Endothelial cell of umbilical vein (primary cell): ENCODE results near the gene NRXN3. TPM values are rescaled to one million over a fixed set of nuclear protein-coding genes. Genes with fewer than 3 reads are reported as not detected.

Source experiments
- BruUV-seq: library from RNA; stranded (reverse); fragments of 400-500 nt; replicated peaks from 2 replicates; lab custom pipeline; 2021; lab: Mats Ljungman, UMichigan
- CTCF ChIA-PET: fragments of 300-600, 350-600 bp; sonication (Branson Sonifier 250); formaldehyde crosslinking; loops from one replicate; lab custom pipeline; 2021; ENCODE audit warnings: antibody characterized with exemption, inconsistent platforms; lab: Charles Lee
- POLR2A ChIA-PET: fragments of 300-600, 350-600 bp; sonication (Branson Sonifier 250); formaldehyde crosslinking; loops from one replicate; lab custom pipeline; 2021; ENCODE audit warnings: antibody characterized with exemption, inconsistent platforms; lab: Charles Lee
- DNase-seq: peaks from one replicate; pipeline ENCODE4 v3.0.0-alpha.2; 2011; ENCODE audit warnings: low read depth, low spot score
- FAIRE-seq: peaks from 2 replicates; lab custom pipeline; 2011; peaks lifted over from hg19 to GRCh38; lab: Jason Lieb, UNC
- H2AFZ ChIP-seq: 2 replicates; pipeline ENCODE4 v1.6.0; 2012; ENCODE audit warnings: low read depth, low read length, control low read depth, inconsistent platforms
- H3K27ac ChIP-seq: 2 replicates; pipeline ENCODE4 v1.5.1; 2011; ENCODE audit warnings: low read depth, mild to moderate bottlenecking, control low read depth, low read length, moderate library complexity; ENCODE audit not compliant: insufficient read depth
- H3K27me3 ChIP-seq, 2 experiments: 2 replicates each; pipeline versions ENCODE4 v1.6.0 to v1.6.1; 2011; ENCODE audit warnings: low read length in 2 of 2, mixed read lengths in 1 of 2; ENCODE audit not compliant: control insufficient read depth in 2 of 2, insufficient read depth in 2 of 2
- H3K36me3 ChIP-seq, 2 experiments: 2 replicates in 1 of 2; 3 replicates in 1 of 2; pipeline ENCODE4 v1.5.1; 2011; ENCODE audit warnings: low read length in 2 of 2, mild to moderate bottlenecking in 1 of 2, moderate library complexity in 1 of 2; ENCODE audit not compliant: control insufficient read depth in 2 of 2, insufficient read depth in 2 of 2; ENCODE audit errors: extremely low read depth in 1 of 2
- H3K4me1 ChIP-seq: 3 replicates; pipeline ENCODE4 v1.5.1; 2011; ENCODE audit warnings: mild to moderate bottlenecking, low read length; ENCODE audit not compliant: control insufficient read depth, insufficient read depth; ENCODE audit errors: extremely low read depth
- H3K4me2 ChIP-seq: 2 replicates; pipeline ENCODE4 v1.6.1; 2011; ENCODE audit warnings: low read length, control low read depth, mixed read lengths; ENCODE audit not compliant: insufficient read depth
- H3K4me3 ChIP-seq, 3 experiments: fragments of 200-600 bp in 1 of 3; sonication (generic), shearing (Covaris generic) in 1 of 3; replicated peaks in 1 of 3; 2 replicates each; pipeline ENCODE4 v1.5.1; 2011 to 2016; ENCODE audit warnings: control low read depth in 3 of 3, low read length in 3 of 3, mild to moderate bottlenecking in 2 of 3, inconsistent platforms in 1 of 3, low read depth in 1 of 3, moderate library complexity in 1 of 3; ENCODE audit not compliant: insufficient read depth in 1 of 3
- H3K79me2 ChIP-seq: 2 replicates; pipeline ENCODE4 v1.6.0; 2012; ENCODE audit warnings: low read length, inconsistent platforms; ENCODE audit not compliant: control insufficient read depth, insufficient read depth
- H3K9ac ChIP-seq: replicated peaks from 2 replicates; pipeline ENCODE3; 2011; ENCODE audit warnings: low read length, control low read depth; ENCODE audit not compliant: insufficient read depth; ENCODE audit errors: extremely low read depth
- H3K9me1 ChIP-seq: replicated peaks from 3 replicates; pipeline ENCODE4 v1.6.0; 2011; ENCODE audit warnings: mild to moderate bottlenecking, low read length; ENCODE audit not compliant: control insufficient read depth, insufficient read depth; ENCODE audit errors: extremely low read depth
- H3K9me3 ChIP-seq: replicated peaks from 2 replicates; pipeline ENCODE4 v1.5.1; 2012; ENCODE audit warnings: low read length, inconsistent platforms; ENCODE audit not compliant: control insufficient read depth, insufficient read depth
- H4K20me1 ChIP-seq: replicated peaks from 2 replicates; pipeline ENCODE3; 2011; ENCODE audit warnings: mild to moderate bottlenecking, low read length; ENCODE audit not compliant: control insufficient read depth, insufficient read depth; ENCODE audit errors: extremely low read depth
- EZH2 ChIP-seq: IDR thresholded peaks from 2 replicates; pipeline ENCODE4 v1.6.1; 2012; ENCODE audit warnings: borderline replicate concordance, low read depth, mild to moderate bottlenecking, moderate library complexity, low read length, inconsistent platforms; ENCODE audit not compliant: severe bottlenecking
- FOS ChIP-seq: IDR thresholded peaks from 2 replicates; pipeline ENCODE4 v1.6.1; 2011; ENCODE audit warnings: mild to moderate bottlenecking, low read length, moderate library complexity, borderline replicate concordance; ENCODE audit not compliant: insufficient read depth
- GATA2 ChIP-seq: IDR thresholded peaks from 2 replicates; pipeline ENCODE4 v1.7.0; 2011; ENCODE audit warnings: low read depth, mild to moderate bottlenecking, moderate library complexity, mixed read lengths, low read length; ENCODE audit not compliant: insufficient read length, insufficient read depth
- JUN ChIP-seq: IDR thresholded peaks from 2 replicates; pipeline ENCODE4 v1.6.1; 2011; ENCODE audit warnings: borderline replicate concordance, low read depth; ENCODE audit not compliant: insufficient read length, insufficient read depth
- MYC ChIP-seq: IDR thresholded peaks from one replicate; pipeline ENCODE4 v1.6.1; 2011; ENCODE audit warnings: mild to moderate bottlenecking, low read depth, low read length
- POLR2A ChIP-seq: IDR thresholded peaks from 2 replicates; pipeline ENCODE4 v1.6.1; 2012; ENCODE audit warnings: low read depth, mild to moderate bottlenecking, control low read depth, low read length
- POLR2AphosphoS5 ChIP-seq: IDR thresholded peaks from 2 replicates; pipeline ENCODE4 v1.6.1; 2012; ENCODE audit warnings: low read depth, mild to moderate bottlenecking, control low read depth, low read length, moderate library complexity; ENCODE audit not compliant: insufficient read depth
- dilution Hi-C: fragments of 300-500 bp; cut with MboI; formaldehyde crosslinking; loops from one replicate; pipeline ENCODE4 v1.15.0; 2019; ENCODE audit warnings: low sequenced_read_pairs; ENCODE audit not compliant: extremely low pct_ligation_motif_present
- intact Hi-C: fragments of 100-400 bp; cut with micrococcal nuclease; formaldehyde crosslinking; loops from one replicate; pipeline ENCODE4 v1.10.0; 2022
- polyA plus RNA-seq, 4 experiments: library from polyadenylated mRNA; depleted of rRNA in 3 of 4; stranded (reverse) in 3 of 4; unstranded in 1 of 4; fragments of >200 nt; gene quantifications; 2 replicates each; pipeline versions ENCODE4 v1.2.1 to v1.2.3, GENCODE V29; 2011 to 2012; ENCODE audit warnings: missing spikeins in 1 of 4
- total RNA-seq: library from RNA; stranded (reverse); gene quantifications from 2 replicates; pipeline ENCODE4 v1.2.3, GENCODE V29; 2021
- TF ChIP-seq, protein P1 (sequence below): IDR thresholded peaks from 2 replicates; pipeline ENCODE4 v1.6.1; 2011; ENCODE audit not compliant: insufficient read depth, insufficient read length
- TF ChIP-seq, protein P2 (sequence below), 2 donors: IDR thresholded peaks; 1 replicate in 1 of 2; 2 replicates in 1 of 2; pipeline ENCODE4 v1.5.1; 2011; ENCODE audit warnings: low read length in 2 of 2, mild to moderate bottlenecking in 2 of 2, moderate library complexity in 2 of 2, control low read depth in 1 of 2, inconsistent platforms in 1 of 2, low read depth in 1 of 2; ENCODE audit not compliant: insufficient read depth in 1 of 2; ENCODE audit errors: extremely low read depth in 1 of 2

NRXN3 gene
- total and polyA plus RNA-seq, 2 donors (not counting 3 experiments of a cell fraction or from before 2014, with no cell fraction given): 0.72 to 4.2 TPM

DNA sequence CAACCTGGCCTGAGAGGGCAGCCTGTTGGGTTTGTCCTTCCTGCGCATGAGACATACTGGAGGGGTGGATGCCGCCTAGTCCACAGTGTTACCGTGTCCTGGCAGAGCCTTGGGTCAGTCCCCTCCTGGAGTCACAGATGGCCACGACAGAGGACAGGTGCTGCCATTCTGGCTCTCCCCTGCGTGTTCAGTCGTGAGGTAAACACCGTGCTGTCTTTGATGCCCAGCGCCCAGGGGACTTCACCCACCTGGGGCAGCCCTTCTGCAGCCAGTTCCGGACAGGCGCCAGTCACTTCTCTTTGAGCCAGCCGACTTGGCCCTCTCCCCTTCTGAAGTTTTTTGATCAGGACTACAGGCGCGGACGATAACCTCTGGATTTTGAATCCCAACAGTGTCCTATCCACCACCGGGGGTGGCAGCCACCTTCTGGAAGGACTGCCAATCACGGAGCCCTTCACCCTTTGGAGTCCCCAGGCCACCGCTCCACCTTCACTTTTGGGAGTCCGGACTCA is 1108.2 kb downstream of the NRXN3 start:
- intact Hi-C loops (loop anchor here (2.0 to 10.0 kb wide), 6 partner anchors 90 to 1576 kb away; no protein-coding TSS in a partner anchor), dilution Hi-C loops (no loop called here)
- Histone ChIP-seq H3K9me3 (no peaks in the 10 kb centered on the region), H3K4me3 (peak overlapping the region in 2 of 3 experiments; percentile 34 to 62), H3K36me3 (no peaks in the 10 kb centered on the region), H3K9ac (no peak overlapping the region), H3K4me2 (peak overlapping the region; percentile 82), H3K9me1 (no peaks in the 10 kb centered on the region), H3K79me2 (no peaks in the 10 kb centered on the region), H2AFZ (peak overlapping the region; percentile 84), H3K27ac (no peak overlapping the region), H4K20me1 (no peaks in the 10 kb centered on the region), H3K4me1 (peaks cover 7% of the 10 kb centered on the region), H3K27me3 (peaks cover 16 to 33% of the 10 kb centered on the region in 2 experiments)
- DNase-seq (no peak), FAIRE-seq (no peak)
- ChIA-PET POLR2A (no interaction called here), CTCF (interaction anchor here (0.7 kb wide), 1 partner anchor 73 kb away, joined by 3 read pairs; no protein-coding TSS in a partner anchor)
- TF ChIP-seq GATA2 (no peak), MYC (no peak), POLR2A (no peak), JUN (no peak), POLR2AphosphoS5 (no peak), FOS (no peak), EZH2 (no peak)
- TF ChIP-seq, protein P1, sequence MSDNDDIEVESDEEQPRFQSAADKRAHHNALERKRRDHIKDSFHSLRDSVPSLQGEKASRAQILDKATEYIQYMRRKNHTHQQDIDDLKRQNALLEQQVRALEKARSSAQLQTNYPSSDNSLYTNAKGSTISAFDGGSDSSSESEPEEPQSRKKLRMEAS: no peak
- TF ChIP-seq, protein P2, sequence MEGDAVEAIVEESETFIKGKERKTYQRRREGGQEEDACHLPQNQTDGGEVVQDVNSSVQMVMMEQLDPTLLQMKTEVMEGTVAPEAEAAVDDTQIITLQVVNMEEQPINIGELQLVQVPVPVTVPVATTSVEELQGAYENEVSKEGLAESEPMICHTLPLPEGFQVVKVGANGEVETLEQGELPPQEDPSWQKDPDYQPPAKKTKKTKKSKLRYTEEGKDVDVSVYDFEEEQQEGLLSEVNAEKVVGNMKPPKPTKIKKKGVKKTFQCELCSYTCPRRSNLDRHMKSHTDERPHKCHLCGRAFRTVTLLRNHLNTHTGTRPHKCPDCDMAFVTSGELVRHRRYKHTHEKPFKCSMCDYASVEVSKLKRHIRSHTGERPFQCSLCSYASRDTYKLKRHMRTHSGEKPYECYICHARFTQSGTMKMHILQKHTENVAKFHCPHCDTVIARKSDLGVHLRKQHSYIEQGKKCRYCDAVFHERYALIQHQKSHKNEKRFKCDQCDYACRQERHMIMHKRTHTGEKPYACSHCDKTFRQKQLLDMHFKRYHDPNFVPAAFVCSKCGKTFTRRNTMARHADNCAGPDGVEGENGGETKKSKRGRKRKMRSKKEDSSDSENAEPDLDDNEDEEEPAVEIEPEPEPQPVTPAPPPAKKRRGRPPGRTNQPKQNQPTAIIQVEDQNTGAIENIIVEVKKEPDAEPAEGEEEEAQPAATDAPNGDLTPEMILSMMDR (IDR thresholded peaks at IDR 0.05; ENCODE audit: extremely low read depth in 1 of 2, insufficient read depth in 1 of 2, low read depth in 1 of 2, low read length in 2 of 2): no peak
- no TSS peak for BruUV-seq
